Mucosa of stomach (tissue), 1 donor: ENCODE results near the gene RYR2.

Experiments used
- H3K27me3 ChIP-seq: one replicate; pipeline ENCODE4 v1.7.0; 2013; ENCODE audit warnings: mild to moderate bottlenecking, low read length; ENCODE audit not compliant: control insufficient read depth, insufficient read depth
- H3K36me3 ChIP-seq: one replicate; pipeline ENCODE4 v1.7.0; 2013; ENCODE audit warnings: low read length; ENCODE audit not compliant: control insufficient read depth, insufficient read depth
- H3K4me1 ChIP-seq: one replicate; pipeline ENCODE4 v1.7.0; 2013; ENCODE audit warnings: mild to moderate bottlenecking, low read length; ENCODE audit not compliant: control insufficient read depth, insufficient read depth
- H3K4me3 ChIP-seq: one replicate; pipeline ENCODE4 v1.7.0; 2013; ENCODE audit warnings: low read length
- H3K9ac ChIP-seq: one replicate; pipeline ENCODE4 v1.7.0; 2013; ENCODE audit warnings: mild to moderate bottlenecking, low read length, moderate library complexity
- H3K9me3 ChIP-seq: one replicate; pipeline ENCODE4 v1.7.0; 2013; ENCODE audit warnings: mild to moderate bottlenecking, low read length, moderate library complexity; ENCODE audit not compliant: control insufficient read depth
- donor health status: Pancreatic carcinoma.

The RYR2 gene

GRCh38 chr1:237788069-237788468 is 746.1 kb downstream of the RYR2 start:
- no peak overlapping the region for H3K9ac ChIP-seq
- H3K4me3 ChIP-seq = no peak overlapping the region
- no peaks in the 10 kb centered on the region for H3K36me3 ChIP-seq
- H3K27me3 ChIP-seq = no peaks in the 10 kb centered on the region
- no peaks in the 10 kb centered on the region for H3K9me3 ChIP-seq
- no peaks in the 10 kb centered on the region for H3K4me1 ChIP-seq

GRCh38 chr1:237789619-237790018 is 747.6 kb downstream of the RYR2 start:
- H3K36me3 ChIP-seq = no peaks in the 10 kb centered on the region
- H3K27me3 ChIP-seq = no peaks in the 10 kb centered on the region
- no peaks in the 10 kb centered on the region for H3K4me1 ChIP-seq
- no peak overlapping the region for H3K4me3 ChIP-seq
- H3K9me3 ChIP-seq = no peaks in the 10 kb centered on the region
- H3K9ac ChIP-seq = no peak overlapping the region

- no peaks in the 10 kb centered on the region for H3K36me3 ChIP-seq
- H3K4me3 ChIP-seq = no peak overlapping the region
- H3K9me3 ChIP-seq = no peaks in the 10 kb centered on the region
- H3K9ac ChIP-seq = no peak overlapping the region
- H3K4me1 ChIP-seq = no peaks in the 10 kb centered on the region
- no peaks in the 10 kb centered on the region for H3K27me3 ChIP-seq
Observed at GRCh38 chr1:237791592-237791991, 749.6 kb downstream of the RYR2 start.

- Histone ChIP-seq H3K9me3 (no peaks in the 10 kb centered on the region), H3K4me1 (no peaks in the 10 kb centered on the region), H3K4me3 (no peak overlapping the region), H3K9ac (no peak overlapping the region), H3K36me3 (no peaks in the 10 kb centered on the region), H3K27me3 (no peaks in the 10 kb centered on the region)
Observed at GRCh38 chr1:237792149-237792548, 750.2 kb downstream of the RYR2 start.

GRCh38 chr1:237792726-237793125 is 750.7 kb downstream of the RYR2 start:
- no peaks in the 10 kb centered on the region for H3K4me1 ChIP-seq
- H3K36me3 ChIP-seq = no peaks in the 10 kb centered on the region
- H3K9ac ChIP-seq = no peak overlapping the region
- H3K9me3 ChIP-seq = no peaks in the 10 kb centered on the region
- no peak overlapping the region for H3K4me3 ChIP-seq
- H3K27me3 ChIP-seq = no peaks in the 10 kb centered on the region

- H3K9me3 ChIP-seq = no peaks in the 10 kb centered on the region
- H3K36me3 ChIP-seq = no peaks in the 10 kb centered on the region
- no peak overlapping the region for H3K4me3 ChIP-seq
- no peak overlapping the region for H3K9ac ChIP-seq
- H3K27me3 ChIP-seq = no peaks in the 10 kb centered on the region
- H3K4me1 ChIP-seq = no peaks in the 10 kb centered on the region
Observed at GRCh38 chr1:237794071-237794470, 752.1 kb downstream of the RYR2 start.

- no peaks in the 10 kb centered on the region for H3K36me3 ChIP-seq
- H3K9ac ChIP-seq = no peak overlapping the region
- H3K4me3 ChIP-seq = no peak overlapping the region
- H3K4me1 ChIP-seq = no peaks in the 10 kb centered on the region
- H3K27me3 ChIP-seq = no peaks in the 10 kb centered on the region
- H3K9me3 ChIP-seq = no peaks in the 10 kb centered on the region
Observed at GRCh38 chr1:237795558-237795957, 753.6 kb downstream of the RYR2 start.

- no peaks in the 10 kb centered on the region for H3K27me3 ChIP-seq
- peak overlapping the region; percentile 17 for H3K4me3 ChIP-seq
- H3K36me3 ChIP-seq = no peaks in the 10 kb centered on the region
- no peak overlapping the region for H3K9ac ChIP-seq
- H3K4me1 ChIP-seq = no peaks in the 10 kb centered on the region
- H3K9me3 ChIP-seq = no peaks in the 10 kb centered on the region
Observed at GRCh38 chr1:237799762-237800474, 757.9 kb downstream of the RYR2 start.

- H3K9me3 ChIP-seq = no peaks in the 10 kb centered on the region
- no peak overlapping the region for H3K4me3 ChIP-seq
- no peaks in the 10 kb centered on the region for H3K4me1 ChIP-seq
- no peaks in the 10 kb centered on the region for H3K27me3 ChIP-seq
- no peak overlapping the region for H3K9ac ChIP-seq
- H3K36me3 ChIP-seq = no peaks in the 10 kb centered on the region
Observed at GRCh38 chr1:237804516-237804915, 762.5 kb downstream of the RYR2 start.

- H3K4me1 ChIP-seq = no peaks in the 10 kb centered on the region
- H3K9ac ChIP-seq = no peak overlapping the region
- H3K27me3 ChIP-seq = no peaks in the 10 kb centered on the region
- no peaks in the 10 kb centered on the region for H3K36me3 ChIP-seq
- no peak overlapping the region for H3K4me3 ChIP-seq
- no peaks in the 10 kb centered on the region for H3K9me3 ChIP-seq
Observed at GRCh38 chr1:237809099-237809498, 767.1 kb downstream of the RYR2 start.

- Histone ChIP-seq H3K27me3 (no peaks in the 10 kb centered on the region), H3K9ac (no peak overlapping the region), H3K4me3 (no peak overlapping the region), H3K4me1 (no peaks in the 10 kb centered on the region), H3K9me3 (no peaks in the 10 kb centered on the region), H3K36me3 (no peaks in the 10 kb centered on the region)
Observed at GRCh38 chr1:237811633-237812032, 769.6 kb downstream of the RYR2 start.

- Histone ChIP-seq H3K36me3 (no peaks in the 10 kb centered on the region), H3K9me3 (no peaks in the 10 kb centered on the region), H3K9ac (no peak overlapping the region), H3K27me3 (no peaks in the 10 kb centered on the region), H3K4me1 (no peaks in the 10 kb centered on the region), H3K4me3 (no peak overlapping the region)
Observed at GRCh38 chr1:237812061-237812460, 770.1 kb downstream of the RYR2 start.
